Erythroblast (primary cell): ENCODE results near the gene ZMYND11.

Experiments
- GATA1 ChIP-seq: IDR thresholded peaks from 2 replicates; pipeline ENCODE4 v1.6.1; 2011; ENCODE audit warnings: low read depth, mild to moderate bottlenecking, control low read depth, low read length, moderate library complexity
- POLR2A ChIP-seq: IDR thresholded peaks from 2 replicates; pipeline ENCODE4 v1.6.1; 2011; ENCODE audit warnings: mild to moderate bottlenecking, low read length

- TF ChIP-seq POLR2A, result no peak
- TF ChIP-seq GATA1, result no peak
These were observed 158.4 kb downstream of the ZMYND11 start for GRCh38 chr10:293636-294035.
